ENCODE data around the gene LRP1B. TPM values are rescaled to one million over a fixed set of nuclear protein-coding genes. Genes with fewer than 3 reads are reported as not detected.

The LRP1B gene
- total RNA-seq, 2 donors from 2014 or later = 0.91 to 1.2 TPM

DNA sequence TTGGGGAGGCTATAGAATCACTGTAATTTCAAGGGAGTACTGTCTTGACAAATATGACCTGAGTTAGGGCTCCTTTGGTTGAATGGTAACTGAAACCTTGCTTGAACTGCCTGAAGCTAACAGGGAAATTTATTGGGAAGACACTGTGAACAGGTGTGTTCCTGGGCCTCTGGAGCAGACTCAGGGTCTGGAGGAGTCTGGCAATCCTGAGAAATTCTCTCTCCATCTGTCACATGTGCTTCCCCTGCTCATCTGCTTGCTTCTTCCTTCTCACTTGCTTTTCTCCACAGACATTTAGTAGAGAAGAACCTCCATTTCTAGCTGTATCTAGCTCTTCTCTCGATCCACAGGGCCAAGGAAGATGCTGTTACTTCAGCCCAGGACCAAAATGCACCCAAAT is 476.5 kb downstream of the LRP1B start:
- Histone ChIP-seq H3K4me1 (replicated peaks) (no peaks in the 10 kb centered on the region), H3K27ac (no peak overlapping the region), H3K9me3 (no peaks in the 10 kb centered on the region), H3K36me3 (no peaks in the 10 kb centered on the region), H3K4me3 (no peak overlapping the region), H3K27me3 (replicated peaks; ENCODE audit: insufficient read depth) (no peaks in the 10 kb centered on the region)
- no peak for DNase-seq (ENCODE audit: low spot score)
- 88% methylated on average over 1 of the region's 1 CpG for WGBS
- intact Hi-C loops (cut with DNase I) = no loop called here
- TF ChIP-seq POLR2A (IDR thresholded peaks at IDR 0.05) (no peak), POLR2AphosphoS5 (IDR thresholded peaks at IDR 0.05) (no peak)
- TF ChIP-seq, protein P1, sequence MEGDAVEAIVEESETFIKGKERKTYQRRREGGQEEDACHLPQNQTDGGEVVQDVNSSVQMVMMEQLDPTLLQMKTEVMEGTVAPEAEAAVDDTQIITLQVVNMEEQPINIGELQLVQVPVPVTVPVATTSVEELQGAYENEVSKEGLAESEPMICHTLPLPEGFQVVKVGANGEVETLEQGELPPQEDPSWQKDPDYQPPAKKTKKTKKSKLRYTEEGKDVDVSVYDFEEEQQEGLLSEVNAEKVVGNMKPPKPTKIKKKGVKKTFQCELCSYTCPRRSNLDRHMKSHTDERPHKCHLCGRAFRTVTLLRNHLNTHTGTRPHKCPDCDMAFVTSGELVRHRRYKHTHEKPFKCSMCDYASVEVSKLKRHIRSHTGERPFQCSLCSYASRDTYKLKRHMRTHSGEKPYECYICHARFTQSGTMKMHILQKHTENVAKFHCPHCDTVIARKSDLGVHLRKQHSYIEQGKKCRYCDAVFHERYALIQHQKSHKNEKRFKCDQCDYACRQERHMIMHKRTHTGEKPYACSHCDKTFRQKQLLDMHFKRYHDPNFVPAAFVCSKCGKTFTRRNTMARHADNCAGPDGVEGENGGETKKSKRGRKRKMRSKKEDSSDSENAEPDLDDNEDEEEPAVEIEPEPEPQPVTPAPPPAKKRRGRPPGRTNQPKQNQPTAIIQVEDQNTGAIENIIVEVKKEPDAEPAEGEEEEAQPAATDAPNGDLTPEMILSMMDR (IDR thresholded peaks at IDR 0.05) = no peak

DNA sequence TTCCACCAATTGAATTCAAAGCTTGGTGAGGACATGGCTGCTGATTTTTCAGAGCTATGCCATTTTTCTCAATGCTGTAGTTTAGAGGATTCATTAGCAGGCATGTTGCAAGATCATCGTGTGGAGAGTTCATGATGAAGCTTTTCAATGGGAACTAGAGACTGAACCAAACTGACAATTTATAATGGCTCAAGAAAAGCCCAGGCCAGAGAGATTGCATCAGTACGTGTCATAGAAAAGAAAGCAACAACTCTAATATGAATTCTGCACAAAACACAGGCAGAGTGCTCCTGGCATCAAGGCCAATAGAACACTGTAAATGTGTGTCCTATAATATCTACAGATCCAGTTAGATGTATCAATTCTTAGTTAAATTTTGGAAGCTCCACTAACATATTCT is 477.6 kb downstream of the LRP1B start:
- H3K9me3 ChIP-seq = no peaks in the 10 kb centered on the region
- H3K36me3 ChIP-seq = no peaks in the 10 kb centered on the region
- DNase-seq (ENCODE audit: low spot score) = no peak
- H3K4me3 ChIP-seq = no peak overlapping the region
- H3K27me3 ChIP-seq (replicated peaks; ENCODE audit: insufficient read depth) = no peaks in the 10 kb centered on the region
- TF ChIP-seq POLR2A (IDR thresholded peaks at IDR 0.05) = no peak
- TF ChIP-seq POLR2AphosphoS5 (IDR thresholded peaks at IDR 0.05) = no peak
- TF ChIP-seq, protein P1 (IDR thresholded peaks at IDR 0.05) = no peak
- intact Hi-C loops (cut with DNase I) = no loop called here
- H3K27ac ChIP-seq = no peak overlapping the region
- H3K4me1 ChIP-seq (replicated peaks) = no peaks in the 10 kb centered on the region
- WGBS = 100% methylated on average over 2 of the region's 2 CpGs

- intact Hi-C loops (cut with DNase I) = no loop called here
- no peaks in the 10 kb centered on the region for H3K4me1 ChIP-seq (replicated peaks)
- no peaks in the 10 kb centered on the region for H3K36me3 ChIP-seq
- no peaks in the 10 kb centered on the region for H3K9me3 ChIP-seq
- H3K27me3 ChIP-seq (replicated peaks; ENCODE audit: insufficient read depth) = no peaks in the 10 kb centered on the region
- TF ChIP-seq, protein P1 (IDR thresholded peaks at IDR 0.05) = no peak
- TF ChIP-seq POLR2A (IDR thresholded peaks at IDR 0.05) (no peak), POLR2AphosphoS5 (IDR thresholded peaks at IDR 0.05) (no peak)
- DNase-seq (ENCODE audit: low spot score) = no peak
- no peak overlapping the region for H3K4me3 ChIP-seq
- H3K27ac ChIP-seq = no peak overlapping the region
These were observed 478.5 kb downstream of the LRP1B start for GRCh38 chr2:141652308-141652707.

DNA sequence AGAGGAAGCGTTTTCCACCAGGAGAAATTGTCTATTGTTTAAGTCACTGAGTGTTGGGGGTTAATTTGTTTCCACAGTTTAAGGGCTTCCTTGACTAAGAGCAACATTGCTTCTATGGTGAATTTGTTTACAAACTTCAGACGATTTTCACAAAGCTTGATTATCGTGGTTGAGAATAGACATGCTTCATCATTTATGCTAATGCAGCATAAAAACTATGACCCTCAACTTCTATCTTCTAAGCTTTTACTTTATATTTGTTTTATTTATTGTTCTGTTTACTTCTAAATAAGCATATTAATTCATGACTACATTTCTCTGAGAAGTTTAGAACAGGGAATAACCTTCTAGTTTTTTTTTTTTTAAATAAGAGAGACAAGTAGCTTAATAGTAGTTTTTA is 483.5 kb downstream of the LRP1B start:
- no peak overlapping the region for H3K4me3 ChIP-seq
- intact Hi-C loops (cut with DNase I) = no loop called here
- no peaks in the 10 kb centered on the region for H3K36me3 ChIP-seq
- H3K27me3 ChIP-seq (replicated peaks; ENCODE audit: insufficient read depth) = no peaks in the 10 kb centered on the region
- TF ChIP-seq POLR2AphosphoS5 (IDR thresholded peaks at IDR 0.05) = no peak
- no peak for TF ChIP-seq POLR2A (IDR thresholded peaks at IDR 0.05)
- TF ChIP-seq, protein P1 (IDR thresholded peaks at IDR 0.05) = no peak
- 82% methylated on average over 3 of the region's 3 CpGs for WGBS
- H3K4me1 ChIP-seq (replicated peaks) = no peaks in the 10 kb centered on the region
- no peaks in the 10 kb centered on the region for H3K9me3 ChIP-seq
- DNase-seq (ENCODE audit: low spot score) = no peak
- H3K27ac ChIP-seq = no peak overlapping the region

DNA sequence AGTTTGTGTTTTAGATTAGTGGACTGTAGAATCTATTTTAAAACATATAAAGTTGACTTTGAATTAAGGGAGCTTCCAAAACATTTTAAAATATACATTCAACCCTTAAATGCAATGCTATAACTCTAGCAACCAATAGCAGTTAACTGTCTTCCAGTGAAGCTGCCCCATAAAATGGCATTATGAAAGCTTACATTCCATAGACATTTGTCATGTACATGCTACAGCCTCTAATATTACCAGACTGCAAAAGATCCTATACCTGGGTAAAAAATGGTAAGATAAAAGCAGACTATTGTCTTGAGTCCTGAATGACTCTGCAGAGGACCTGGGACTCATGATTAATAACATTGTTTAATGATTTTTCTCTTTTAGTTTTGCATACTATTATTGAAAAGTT is 489.4 kb downstream of the LRP1B start:
- no peaks in the 10 kb centered on the region for H3K9me3 ChIP-seq
- intact Hi-C loops (cut with DNase I) = no loop called here
- DNase-seq (ENCODE audit: low spot score) = no peak
- no peak for TF ChIP-seq POLR2A (IDR thresholded peaks at IDR 0.05)
- TF ChIP-seq, protein P1 (IDR thresholded peaks at IDR 0.05) = no peak
- no peak for TF ChIP-seq POLR2AphosphoS5 (IDR thresholded peaks at IDR 0.05)
- H3K27me3 ChIP-seq (replicated peaks; ENCODE audit: insufficient read depth) = no peaks in the 10 kb centered on the region
- no peak overlapping the region for H3K4me3 ChIP-seq
- H3K27ac ChIP-seq = no peak overlapping the region
- no peaks in the 10 kb centered on the region for H3K36me3 ChIP-seq
- no peaks in the 10 kb centered on the region for H3K4me1 ChIP-seq (replicated peaks)
